ENCODE results near the gene IQCK. TPM values are rescaled to one million over a fixed set of nuclear protein-coding genes. Genes with fewer than 3 reads are reported as not detected.

Gene IQCK
- total RNA-seq, 2 donors from 2014 or later, result 26.0 to 42.2 TPM

DNA sequence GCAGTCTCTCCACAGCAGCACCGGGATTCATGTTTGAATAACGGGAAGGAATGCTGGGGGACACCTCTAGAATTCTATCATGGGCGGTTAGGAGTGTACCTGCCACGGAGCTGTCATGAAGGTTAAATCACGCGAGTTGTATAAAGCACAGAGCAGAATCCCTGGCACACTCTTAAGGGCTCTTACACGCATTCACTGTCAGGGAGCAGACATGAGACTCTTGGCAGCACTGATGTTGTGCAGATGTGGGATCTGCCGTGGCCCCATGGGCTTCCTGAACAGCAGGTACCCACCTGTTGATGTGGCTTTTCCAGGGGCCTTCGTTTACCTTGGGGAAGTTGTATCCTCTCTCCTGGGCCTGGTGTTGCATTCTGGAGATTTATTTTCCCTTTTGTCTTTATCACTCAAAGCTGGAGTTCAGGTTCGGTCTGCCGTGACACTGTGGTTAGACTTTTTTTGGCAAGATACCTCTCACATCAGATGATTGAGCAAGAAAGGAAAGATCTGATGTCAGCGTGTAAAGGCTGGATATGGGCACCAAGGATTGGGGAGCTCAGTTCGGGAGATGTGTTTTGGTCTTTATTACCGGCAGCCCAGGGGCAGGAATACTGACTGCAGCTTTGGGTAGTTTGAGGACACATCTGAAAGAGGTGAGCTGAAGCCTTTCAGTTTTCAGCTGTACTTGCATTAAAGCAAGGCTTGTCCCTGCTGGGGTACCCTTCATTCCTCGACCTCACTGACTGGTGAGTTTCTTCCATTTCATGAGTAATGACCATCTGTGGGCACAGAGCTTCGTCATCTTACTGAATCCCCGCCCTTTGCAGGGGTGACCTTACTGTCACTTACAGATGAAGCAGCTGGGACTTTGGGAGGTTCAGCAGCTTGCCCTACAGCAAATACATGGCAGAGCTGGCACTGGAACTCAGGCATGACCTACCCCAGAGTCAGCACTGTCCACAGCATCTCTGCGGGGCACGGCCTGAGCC lies 19.3 kb upstream of the IQCK start:
- no peak for DNase-seq (ENCODE audit: low spot score)
- H3K9me3 ChIP-seq, result no peaks in the 10 kb centered on the region
- H3K36me3 ChIP-seq, result no peaks in the 10 kb centered on the region
- peak; percentile 14 for TF ChIP-seq POLR2AphosphoS5 (IDR thresholded peaks at IDR 0.05)
- TF ChIP-seq, protein P1, sequence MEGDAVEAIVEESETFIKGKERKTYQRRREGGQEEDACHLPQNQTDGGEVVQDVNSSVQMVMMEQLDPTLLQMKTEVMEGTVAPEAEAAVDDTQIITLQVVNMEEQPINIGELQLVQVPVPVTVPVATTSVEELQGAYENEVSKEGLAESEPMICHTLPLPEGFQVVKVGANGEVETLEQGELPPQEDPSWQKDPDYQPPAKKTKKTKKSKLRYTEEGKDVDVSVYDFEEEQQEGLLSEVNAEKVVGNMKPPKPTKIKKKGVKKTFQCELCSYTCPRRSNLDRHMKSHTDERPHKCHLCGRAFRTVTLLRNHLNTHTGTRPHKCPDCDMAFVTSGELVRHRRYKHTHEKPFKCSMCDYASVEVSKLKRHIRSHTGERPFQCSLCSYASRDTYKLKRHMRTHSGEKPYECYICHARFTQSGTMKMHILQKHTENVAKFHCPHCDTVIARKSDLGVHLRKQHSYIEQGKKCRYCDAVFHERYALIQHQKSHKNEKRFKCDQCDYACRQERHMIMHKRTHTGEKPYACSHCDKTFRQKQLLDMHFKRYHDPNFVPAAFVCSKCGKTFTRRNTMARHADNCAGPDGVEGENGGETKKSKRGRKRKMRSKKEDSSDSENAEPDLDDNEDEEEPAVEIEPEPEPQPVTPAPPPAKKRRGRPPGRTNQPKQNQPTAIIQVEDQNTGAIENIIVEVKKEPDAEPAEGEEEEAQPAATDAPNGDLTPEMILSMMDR (IDR thresholded peaks at IDR 0.05), result no peak
- peaks cover 9% of the 10 kb centered on the region for H3K4me1 ChIP-seq (replicated peaks)
- whole genome bisulfite sequencing, result 83% methylated on average over 19 of the region's 19 CpGs
- peak overlapping the region; percentile 19 to 51 for H3K27ac ChIP-seq
- H3K4me3 ChIP-seq, result no peak overlapping the region
- intact Hi-C loops (cut with DNase I), result no loop called here
- H3K27me3 ChIP-seq (replicated peaks; ENCODE audit: insufficient read depth), result no peaks in the 10 kb centered on the region

DNA sequence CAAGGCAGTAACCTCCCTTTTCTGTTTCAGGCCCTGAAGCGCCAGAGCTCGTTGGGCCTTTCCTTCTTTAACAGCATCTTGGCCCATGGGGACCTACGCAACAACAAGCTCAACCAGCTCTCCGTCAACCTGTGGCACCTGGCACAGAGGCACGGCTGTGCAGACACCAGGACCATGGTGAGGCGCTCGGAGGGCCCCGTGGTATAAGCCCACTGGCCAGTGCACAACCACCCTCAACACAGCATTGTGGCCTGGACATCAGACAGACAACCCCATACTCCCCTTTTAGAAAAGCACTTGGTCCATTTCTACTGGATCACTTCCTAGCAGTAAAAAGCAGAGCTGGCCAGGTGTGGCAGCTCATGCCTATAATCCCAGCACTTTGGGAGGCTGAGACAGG lies 18.6 kb upstream of the IQCK start:
- WGBS, result 97% methylated on average over 8 of the region's 8 CpGs
- no peak overlapping the region for H3K4me3 ChIP-seq
- no peaks in the 10 kb centered on the region for H3K9me3 ChIP-seq
- H3K36me3 ChIP-seq, result no peaks in the 10 kb centered on the region
- peak overlapping the region; percentile 51 to 61 for H3K27ac ChIP-seq
- peaks cover 9% of the 10 kb centered on the region for H3K4me1 ChIP-seq (replicated peaks)
- intact Hi-C loops (cut with DNase I), result no loop called here
- H3K27me3 ChIP-seq (replicated peaks; ENCODE audit: insufficient read depth), result no peaks in the 10 kb centered on the region
- TF ChIP-seq POLR2AphosphoS5 (IDR thresholded peaks at IDR 0.05), result no peak
- TF ChIP-seq, protein P1 (IDR thresholded peaks at IDR 0.05), result no peak
- no peak for TF ChIP-seq POLR2A (IDR thresholded peaks at IDR 0.05)
- no peak for DNase-seq (ENCODE audit: low spot score)

DNA sequence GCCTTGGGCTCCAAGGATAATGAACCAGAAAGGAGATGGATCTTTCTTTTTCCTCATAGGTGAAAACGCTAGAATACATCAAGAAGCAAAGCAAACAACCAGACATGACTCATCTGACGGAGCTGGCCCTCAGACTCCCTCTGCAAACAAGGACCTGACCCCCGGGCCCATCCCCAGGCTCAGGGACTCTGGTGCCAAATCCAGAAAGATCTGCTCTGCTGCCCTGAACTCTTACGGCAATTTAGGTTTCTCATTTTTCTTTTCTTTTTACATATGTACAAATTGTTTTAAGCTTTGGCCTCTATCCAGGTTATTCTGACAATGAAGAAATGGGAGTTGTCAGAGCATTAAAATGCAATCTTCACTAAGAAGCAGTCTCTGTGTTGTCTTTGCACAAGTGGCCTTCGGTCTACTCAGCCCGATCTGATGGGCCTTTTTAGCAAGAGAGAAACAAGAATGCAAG lies 17.7 kb upstream of the IQCK start:
- Histone ChIP-seq H3K27ac (peak overlapping the region; percentile 51 to 61), H3K9me3 (no peaks in the 10 kb centered on the region), H3K36me3 (peaks cover 0 to 4% of the 10 kb centered on the region in 2 donors), H3K4me3 (no peak overlapping the region), H3K27me3 (replicated peaks; ENCODE audit: insufficient read depth) (no peaks in the 10 kb centered on the region), H3K4me1 (replicated peaks) (peaks cover 9% of the 10 kb centered on the region)
- 18% methylated on average over 6 of the region's 6 CpGs for WGBS
- intact Hi-C loops (cut with DNase I), result no loop called here
- peak; percentile 36 for DNase-seq (ENCODE audit: low spot score)
- no peak for TF ChIP-seq POLR2A (IDR thresholded peaks at IDR 0.05)
- TF ChIP-seq, protein P1 (IDR thresholded peaks at IDR 0.05), result no peak
- no peak for TF ChIP-seq POLR2AphosphoS5 (IDR thresholded peaks at IDR 0.05)

DNA sequence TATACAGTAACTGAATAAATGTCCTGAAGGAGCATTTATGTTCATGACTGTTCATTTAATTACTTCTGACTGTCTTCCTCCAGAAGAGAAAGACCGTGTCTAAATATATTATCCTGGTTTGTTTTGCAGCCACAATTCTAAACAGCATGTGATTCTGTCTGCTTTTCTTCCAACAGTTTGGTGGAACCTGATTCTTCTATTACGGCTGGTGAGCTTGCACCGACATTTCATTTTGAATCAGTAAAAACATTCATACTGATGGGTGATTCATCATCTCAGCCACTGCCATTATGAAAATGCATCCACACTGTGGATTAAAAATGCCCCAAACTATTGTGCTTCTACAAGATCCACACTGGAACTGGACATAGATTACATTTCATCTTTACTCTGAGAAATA lies 17.0 kb upstream of the IQCK start:
- no peak for TF ChIP-seq POLR2AphosphoS5 (IDR thresholded peaks at IDR 0.05)
- TF ChIP-seq, protein P1 (IDR thresholded peaks at IDR 0.05), result no peak
- TF ChIP-seq POLR2A (IDR thresholded peaks at IDR 0.05), result no peak
- Histone ChIP-seq H3K4me3 (no peak overlapping the region), H3K9me3 (no peaks in the 10 kb centered on the region), H3K27ac (peak overlapping the region; percentile 51 to 61), H3K4me1 (replicated peaks) (peaks cover 8% of the 10 kb centered on the region), H3K27me3 (replicated peaks; ENCODE audit: insufficient read depth) (no peaks in the 10 kb centered on the region), H3K36me3 (peaks cover 0 to 5% of the 10 kb centered on the region in 2 donors)
- WGBS, result 60% methylated on average over 3 of the region's 3 CpGs
- DNase-seq (ENCODE audit: low spot score), result no peak
- intact Hi-C loops (cut with DNase I), result no loop called here
